Esophagus muscularis mucosa (tissue), 4 donors: ENCODE measurements around the gene ASPDH.

Experiments used
- CTCF ChIP-seq, 3 experiments: fragments of 200-600 bp in 2 of 3; fragments of 450-650 bp in 1 of 3; sonication (generic) in 2 of 3; IDR thresholded peaks; one replicate each; pipeline ENCODE4 v1.5.1; 2017 to 2019; ENCODE audit warnings: antibody characterized with exemption in 3 of 3, mild to moderate bottlenecking in 2 of 3, moderate library complexity in 1 of 3
- EP300 ChIP-seq: sonication (generic); formaldehyde crosslinking; IDR thresholded peaks from one replicate; pipeline ENCODE4 v1.6.1; 2017; ENCODE audit warnings: antibody characterized with exemption
- POLR2A ChIP-seq: fragments of 450-650 bp; IDR thresholded peaks from one replicate; pipeline ENCODE4 v1.6.1; 2017; ENCODE audit warnings: antibody characterized with exemption, moderate library complexity, mild to moderate bottlenecking, low read depth

- TF ChIP-seq POLR2A (no peak), CTCF (IDR thresholded peaks at IDR 0.05) (no peak), EP300 (no peak)
These were observed 29.2 kb upstream of the ASPDH start for GRCh38 chr19:50542943-50543342.
